Measurements from ENCODE around the gene TK2.
"Not testable (repeated sequence)": the region's sequence is repeated elsewhere in the genome, so short reads cannot be mapped to it uniquely, and the experiment has no call there.

TK2 gene

GRCh38 chr16:66468321-66468965, 81.5 kb downstream of the TK2 start:
- DNase-seq (ENCODE audit: low read depth, low spot score) = no peak

- DNase-seq (ENCODE audit: low read depth, low spot score) = no peak
Measured at GRCh38 chr16:66467611-66468010, 82.3 kb downstream of the TK2 start.

GRCh38 chr16:66466636-66467035, 83.3 kb downstream of the TK2 start:
- not testable (repeated sequence) for DNase-seq (ENCODE audit: low read depth, low spot score)

GRCh38 chr16:66465946-66466345, 84.0 kb downstream of the TK2 start:
- not testable (repeated sequence) for DNase-seq (ENCODE audit: low read depth, low spot score)

- DNase-seq (ENCODE audit: low read depth, low spot score) = no peak
Measured at GRCh38 chr16:66462912-66463311, 87.0 kb downstream of the TK2 start.

- DNase-seq (ENCODE audit: low read depth, low spot score) = no peak
Measured at GRCh38 chr16:66460703-66461102, 89.2 kb downstream of the TK2 start.

- DNase-seq (ENCODE audit: low read depth, low spot score) = no peak
Measured at GRCh38 chr16:66459878-66460277, 90.0 kb downstream of the TK2 start.

GRCh38 chr16:66458853-66459252, 91.1 kb downstream of the TK2 start:
- DNase-seq (ENCODE audit: low read depth, low spot score) = no peak

GRCh38 chr16:66458292-66458691, 91.6 kb downstream of the TK2 start:
- DNase-seq (ENCODE audit: low read depth, low spot score) = no peak

Data from activated CD4-positive, CD25-positive, alpha-beta regulatory T cell treated with anti-CD3 and anti-CD28 coated beads, Interleukin-2, amount 50 U/mL, for 16 hours (primary cell).